ENCODE measurements around the gene MRPL43. TPM values are rescaled to one million over a fixed set of nuclear protein-coding genes. Genes with fewer than 3 reads are reported as not detected.

MRPL43 gene
- total RNA-seq, 4 donors from 2014 or later, result 57.3 to 86.7 (median 65.3) TPM

DNA sequence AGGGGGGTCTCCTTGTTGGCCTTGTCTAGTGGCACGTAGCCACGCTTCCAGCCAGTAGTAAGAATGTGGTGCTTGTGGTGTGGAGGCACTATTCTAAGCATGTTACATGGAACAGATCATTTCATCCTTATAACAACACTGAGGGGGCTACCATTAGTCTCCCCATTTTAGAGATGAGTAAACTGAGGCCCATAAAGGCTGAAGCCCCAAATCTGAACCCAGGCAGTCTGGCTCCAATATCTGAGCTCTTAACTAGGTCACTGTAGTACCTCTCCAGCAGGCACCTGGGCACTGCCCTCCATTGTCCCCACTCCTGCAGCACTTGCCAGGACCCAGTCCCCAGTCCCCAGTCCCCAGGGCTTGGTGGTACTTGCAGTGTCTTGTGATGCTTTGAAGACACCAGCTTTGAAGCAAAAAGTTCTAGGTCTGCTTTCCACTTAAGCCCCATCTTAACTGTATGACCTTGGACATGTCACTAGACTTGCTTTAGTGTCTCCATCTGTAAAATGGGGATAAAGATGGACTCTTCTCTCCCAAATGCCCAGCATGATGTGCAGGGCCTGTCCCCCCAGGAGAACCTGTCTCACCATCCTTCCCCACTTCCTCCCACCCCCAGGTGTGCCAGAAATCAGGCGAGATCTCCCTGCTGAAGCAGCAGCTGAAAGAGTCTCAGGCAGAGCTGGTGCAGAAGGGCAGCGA is 18.7 kb upstream of the MRPL43 start:
- TF ChIP-seq, protein P1, sequence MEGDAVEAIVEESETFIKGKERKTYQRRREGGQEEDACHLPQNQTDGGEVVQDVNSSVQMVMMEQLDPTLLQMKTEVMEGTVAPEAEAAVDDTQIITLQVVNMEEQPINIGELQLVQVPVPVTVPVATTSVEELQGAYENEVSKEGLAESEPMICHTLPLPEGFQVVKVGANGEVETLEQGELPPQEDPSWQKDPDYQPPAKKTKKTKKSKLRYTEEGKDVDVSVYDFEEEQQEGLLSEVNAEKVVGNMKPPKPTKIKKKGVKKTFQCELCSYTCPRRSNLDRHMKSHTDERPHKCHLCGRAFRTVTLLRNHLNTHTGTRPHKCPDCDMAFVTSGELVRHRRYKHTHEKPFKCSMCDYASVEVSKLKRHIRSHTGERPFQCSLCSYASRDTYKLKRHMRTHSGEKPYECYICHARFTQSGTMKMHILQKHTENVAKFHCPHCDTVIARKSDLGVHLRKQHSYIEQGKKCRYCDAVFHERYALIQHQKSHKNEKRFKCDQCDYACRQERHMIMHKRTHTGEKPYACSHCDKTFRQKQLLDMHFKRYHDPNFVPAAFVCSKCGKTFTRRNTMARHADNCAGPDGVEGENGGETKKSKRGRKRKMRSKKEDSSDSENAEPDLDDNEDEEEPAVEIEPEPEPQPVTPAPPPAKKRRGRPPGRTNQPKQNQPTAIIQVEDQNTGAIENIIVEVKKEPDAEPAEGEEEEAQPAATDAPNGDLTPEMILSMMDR (IDR thresholded peaks at IDR 0.05; ENCODE audit: low read depth), result no peak

DNA sequence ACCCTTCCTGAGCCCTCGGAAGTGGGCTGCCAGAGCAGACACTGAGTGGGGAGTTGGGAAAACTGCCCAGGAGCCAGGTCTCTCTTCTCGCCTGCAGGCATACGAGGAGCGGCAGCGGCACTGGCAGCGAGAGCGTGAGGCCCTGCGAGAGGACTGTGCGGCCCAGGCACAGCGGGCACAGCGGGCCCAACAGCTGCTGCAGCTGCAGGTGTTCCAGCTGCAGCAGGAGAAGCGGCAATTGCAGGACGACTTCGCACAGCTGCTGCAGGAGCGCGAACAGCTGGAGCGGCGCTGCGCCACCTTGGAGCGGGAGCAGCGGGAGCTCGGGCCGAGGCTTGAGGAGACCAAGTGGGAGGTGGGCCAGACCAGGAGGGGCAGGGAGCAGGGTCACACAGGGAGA is 18.1 kb upstream of the MRPL43 start:
- TF ChIP-seq, protein P1 (IDR thresholded peaks at IDR 0.05; ENCODE audit: low read depth), result no peak

DNA sequence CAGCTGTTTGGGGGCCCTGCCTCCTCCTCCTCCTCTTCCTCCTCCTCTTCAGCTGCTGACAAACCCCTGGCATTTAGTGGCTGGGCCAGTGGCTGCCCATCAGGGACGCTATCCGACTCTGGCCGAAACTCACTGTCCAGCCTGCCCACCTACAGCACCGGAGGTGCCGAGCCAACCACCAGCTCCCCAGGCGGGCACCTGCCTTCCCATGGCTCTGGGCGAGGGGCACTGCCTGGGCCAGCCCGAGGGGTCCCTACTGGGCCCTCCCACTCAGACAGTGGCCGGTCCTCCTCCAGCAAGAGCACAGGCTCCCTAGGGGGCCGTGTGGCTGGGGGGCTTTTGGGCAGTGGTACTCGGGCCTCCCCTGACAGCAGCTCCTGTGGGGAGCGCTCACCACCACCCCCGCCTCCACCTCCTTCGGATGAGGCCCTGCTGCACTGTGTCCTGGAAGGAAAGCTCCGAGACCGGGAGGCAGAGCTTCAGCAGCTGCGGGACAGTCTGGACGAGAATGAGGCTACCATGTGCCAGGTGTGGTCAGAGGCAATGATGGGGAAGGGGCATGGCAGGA is 16.4 kb upstream of the MRPL43 start:
- TF ChIP-seq, protein P1 (IDR thresholded peaks at IDR 0.05; ENCODE audit: low read depth), result no peak

DNA sequence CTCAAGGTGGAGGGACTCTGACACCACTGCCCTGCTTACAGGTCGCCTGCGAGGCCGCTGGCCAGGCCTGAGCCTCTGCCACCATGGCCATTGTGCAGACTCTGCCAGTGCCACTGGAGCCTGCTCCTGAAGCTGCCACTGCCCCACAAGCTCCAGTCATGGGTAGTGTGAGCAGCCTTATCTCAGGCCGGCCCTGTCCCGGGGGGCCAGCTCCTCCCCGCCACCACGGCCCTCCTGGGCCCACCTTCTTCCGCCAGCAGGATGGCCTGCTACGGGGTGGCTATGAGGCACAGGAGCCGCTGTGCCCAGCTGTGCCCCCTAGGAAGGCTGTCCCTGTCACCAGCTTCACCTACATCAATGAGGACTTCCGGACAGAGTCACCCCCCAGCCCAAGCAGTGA is 15.2 kb upstream of the MRPL43 start:
- TF ChIP-seq, protein P1 (IDR thresholded peaks at IDR 0.05; ENCODE audit: low read depth), result no peak

DNA sequence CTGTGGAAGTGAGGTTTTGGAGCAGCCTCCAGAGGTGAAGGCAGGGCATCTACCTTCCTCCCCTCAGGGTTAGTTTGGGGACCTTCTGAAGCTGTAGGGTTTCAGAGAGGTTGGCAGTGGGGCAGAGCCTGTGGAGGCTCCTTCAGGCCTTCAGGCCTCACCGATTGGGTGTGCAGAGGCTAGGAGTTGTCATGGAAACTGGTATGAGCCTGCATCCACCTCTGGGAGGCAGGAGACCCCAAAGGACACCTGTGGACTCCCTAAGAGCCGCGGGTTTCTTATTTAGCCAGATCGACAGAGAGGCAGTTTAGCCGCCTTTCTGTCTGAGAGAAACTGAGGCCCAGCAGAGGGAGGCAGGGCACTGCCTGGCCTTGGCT is 14.3 kb upstream of the MRPL43 start:
- TF ChIP-seq, protein P1 (IDR thresholded peaks at IDR 0.05; ENCODE audit: low read depth), result no peak

DNA sequence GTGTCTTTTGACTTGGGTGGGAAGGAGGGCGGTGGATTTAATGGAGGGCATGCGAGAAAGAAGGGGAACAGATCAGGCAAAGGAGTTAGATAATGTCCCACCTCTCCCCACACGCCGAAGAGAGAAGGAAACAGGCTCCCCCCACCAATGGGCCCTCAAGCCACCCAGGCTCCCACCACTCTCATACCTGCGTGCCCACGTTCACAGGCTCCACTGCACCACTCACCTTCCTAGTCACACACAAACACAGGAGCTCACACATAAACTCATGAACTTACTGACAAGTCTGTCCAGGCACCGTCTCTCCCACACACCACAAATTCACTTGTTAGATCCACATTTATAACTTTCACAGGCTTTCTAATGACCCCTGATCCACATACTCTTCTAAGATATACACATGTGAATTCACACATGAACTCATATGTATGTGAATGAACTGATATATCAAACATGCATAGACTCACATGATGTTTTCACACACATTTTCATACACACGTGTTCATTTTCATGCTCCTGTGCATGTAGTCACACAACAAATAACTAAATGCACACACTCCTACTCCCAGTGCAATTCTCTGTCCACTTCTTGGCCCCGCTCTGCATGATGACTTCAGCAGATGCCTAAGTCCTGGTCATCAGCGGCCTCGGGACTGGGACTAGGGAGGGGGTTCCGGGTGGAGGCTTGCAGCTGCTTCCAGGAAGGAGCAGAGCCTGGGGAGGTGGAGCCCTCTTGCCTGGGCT is 13.8 kb upstream of the MRPL43 start:
- TF ChIP-seq, protein P1 (IDR thresholded peaks at IDR 0.05; ENCODE audit: low read depth), result no peak

All from subcutaneous adipose tissue (tissue), 4 donors.